Upper lobe of left lung (tissue), 6 donors: ENCODE results near the gene IL20RB. TPM values are rescaled to one million over a fixed set of nuclear protein-coding genes. Genes with fewer than 3 reads are reported as not detected.

Source experiments
- ATAC-seq, 2 donors: fragments of 200-7000 bp; cut with Tn5 transposase; one replicate each; pipeline ENCODE4 v1.9.1; 2022; ENCODE audit warnings: mild to moderate bottlenecking in 2 of 2, moderate library complexity in 2 of 2; ENCODE audit not compliant: low FRiP score in 2 of 2
- DNase-seq, 2 donors: peaks; one replicate each; pipeline ENCODE4 v3.0.0-alpha.2; 2019 to 2020
- H3K27ac ChIP-seq, 4 donors: fragments of 200-600 bp; sonication (generic); one replicate each; pipeline ENCODE4 v1.5.1; 2016 to 2019
- H3K27me3 ChIP-seq, 4 donors: fragments of 200-600 bp; sonication (generic); one replicate each; pipeline ENCODE4 v1.5.1; 2017 to 2019
- H3K36me3 ChIP-seq, 4 donors: fragments of 200-600 bp; sonication (generic); one replicate each; pipeline ENCODE4 v1.5.1; 2016 to 2019
- H3K4me1 ChIP-seq, 4 donors: fragments of 200-600 bp; sonication (generic); one replicate each; pipeline ENCODE4 v1.5.1; 2018 to 2019
- H3K4me3 ChIP-seq, 4 donors: fragments of 200-600 bp; sonication (generic); one replicate each; pipeline ENCODE4 v1.5.1; 2017 to 2019; ENCODE audit warnings: mild to moderate bottlenecking in 2 of 4, moderate library complexity in 1 of 4
- H3K9me3 ChIP-seq, 4 donors: fragments of 200-600 bp; sonication (generic); one replicate each; pipeline ENCODE4 v1.5.1; 2018 to 2019
- EP300 ChIP-seq, 4 donors: sonication (generic); formaldehyde crosslinking; IDR thresholded peaks; one replicate each; pipeline ENCODE4 v1.5.1; 2017; ENCODE audit warnings: antibody characterized with exemption in 4 of 4, control low read depth in 2 of 4
- POLR2A ChIP-seq, 4 donors: fragments of 450-650 bp; IDR thresholded peaks; one replicate each; pipeline ENCODE4 v1.5.1; 2016 to 2017; ENCODE audit warnings: antibody characterized with exemption in 4 of 4, mild to moderate bottlenecking in 2 of 4
- POLR2AphosphoS5 ChIP-seq, 2 donors: sonication (generic); formaldehyde crosslinking; IDR thresholded peaks; one replicate each; pipeline ENCODE4 v1.5.1; 2017; ENCODE audit warnings: antibody characterized with exemption in 2 of 2
- WGBS, 2 donors: methylation state at CpG; one replicate each; pipeline ENCODE4 v1.1.5; 2017 to 2018; 5-methylcytosine and 5-hydroxymethylcytosine counted together
- total RNA-seq, 6 donors: library from RNA; depleted of rRNA in 4 of 6; stranded (reverse); fragments of >200 nt in 4 of 6; gene quantifications; one replicate each; pipeline versions ENCODE4 v1.1.0 to v1.2.1, GENCODE V29; 2016 to 2021
- TF ChIP-seq, protein P1 (sequence below), 6 experiments: fragments of 450-650 bp in 4 of 6; fragments of 200-600 bp in 2 of 6; sonication (generic) in 2 of 6; IDR thresholded peaks; one replicate each; pipeline ENCODE4 v1.5.1; 2016 to 2019; ENCODE audit warnings: antibody characterized with exemption in 6 of 6
- donor health status: DM: no; HTN: no; CAD: no; lungs with moderate emphysema.
- donor health status: DM: no; HTN: yes; CAD: no; lungs with severe emphysema.

Gene IL20RB, protein sequence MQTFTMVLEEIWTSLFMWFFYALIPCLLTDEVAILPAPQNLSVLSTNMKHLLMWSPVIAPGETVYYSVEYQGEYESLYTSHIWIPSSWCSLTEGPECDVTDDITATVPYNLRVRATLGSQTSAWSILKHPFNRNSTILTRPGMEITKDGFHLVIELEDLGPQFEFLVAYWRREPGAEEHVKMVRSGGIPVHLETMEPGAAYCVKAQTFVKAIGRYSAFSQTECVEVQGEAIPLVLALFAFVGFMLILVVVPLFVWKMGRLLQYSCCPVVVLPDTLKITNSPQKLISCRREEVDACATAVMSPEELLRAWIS
- total RNA-seq, result 10 to 100 TPM in 1 of 6 donors, 1 to 10 TPM in 3, under 1 TPM in 2; 0.80 to 22.9 (median 1.1) TPM

DNA sequence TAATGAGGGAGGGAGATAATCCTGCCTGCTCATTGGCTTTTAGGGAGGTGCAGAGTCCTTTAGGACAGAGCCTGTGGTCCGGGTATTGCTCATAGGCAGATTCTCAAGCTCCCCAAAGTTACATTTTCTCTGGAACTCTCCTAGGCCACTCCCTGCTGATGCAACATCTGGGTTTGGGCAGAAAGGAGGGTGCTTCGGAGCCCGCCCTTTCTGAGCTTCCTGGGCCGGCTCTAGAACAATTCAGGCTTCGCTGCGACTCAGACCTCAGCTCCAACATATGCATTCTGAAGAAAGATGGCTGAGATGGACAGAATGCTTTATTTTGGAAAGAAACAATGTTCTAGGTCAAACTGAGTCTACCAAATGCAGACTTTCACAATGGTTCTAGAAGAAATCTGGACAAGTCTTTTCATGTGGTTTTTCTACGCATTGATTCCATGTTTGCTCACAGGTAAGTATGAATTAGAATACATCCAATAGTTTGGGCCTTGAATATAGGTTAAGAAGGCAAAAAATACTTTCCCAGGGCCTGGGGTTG, at the start of gene IL20RB:
Gene IL20RB, plus strand, starts transcription at position 233 of the 538 bp plus-strand sequence. Its CDS starts 131 bp downstream, at position 364.
- Histone ChIP-seq H3K4me3 (no peak within 1 kb of the TSS), H3K4me1 (peaks cover 0 to 10% (median 7%) of the 10 kb centered on the region in 4 donors), H3K27me3 (no peaks in the 10 kb centered on the region), H3K9me3 (no peaks in the 10 kb centered on the region), H3K27ac (no peak within 1 kb of the TSS), H3K36me3 (no peaks in the 10 kb centered on the region)
- DNase-seq, result no peak
- WGBS, 2 donors, result 82 to 87% methylated on average over 7 of the region's 7 CpGs
- peak in 1 of 2 donors; percentile 89 for ATAC-seq
- TF ChIP-seq EP300 (IDR thresholded peaks at IDR 0.05) (no peak), POLR2AphosphoS5 (IDR thresholded peaks at IDR 0.05) (no peak), POLR2A (IDR thresholded peaks at IDR 0.05) (no peak)
- TF ChIP-seq, protein P1, sequence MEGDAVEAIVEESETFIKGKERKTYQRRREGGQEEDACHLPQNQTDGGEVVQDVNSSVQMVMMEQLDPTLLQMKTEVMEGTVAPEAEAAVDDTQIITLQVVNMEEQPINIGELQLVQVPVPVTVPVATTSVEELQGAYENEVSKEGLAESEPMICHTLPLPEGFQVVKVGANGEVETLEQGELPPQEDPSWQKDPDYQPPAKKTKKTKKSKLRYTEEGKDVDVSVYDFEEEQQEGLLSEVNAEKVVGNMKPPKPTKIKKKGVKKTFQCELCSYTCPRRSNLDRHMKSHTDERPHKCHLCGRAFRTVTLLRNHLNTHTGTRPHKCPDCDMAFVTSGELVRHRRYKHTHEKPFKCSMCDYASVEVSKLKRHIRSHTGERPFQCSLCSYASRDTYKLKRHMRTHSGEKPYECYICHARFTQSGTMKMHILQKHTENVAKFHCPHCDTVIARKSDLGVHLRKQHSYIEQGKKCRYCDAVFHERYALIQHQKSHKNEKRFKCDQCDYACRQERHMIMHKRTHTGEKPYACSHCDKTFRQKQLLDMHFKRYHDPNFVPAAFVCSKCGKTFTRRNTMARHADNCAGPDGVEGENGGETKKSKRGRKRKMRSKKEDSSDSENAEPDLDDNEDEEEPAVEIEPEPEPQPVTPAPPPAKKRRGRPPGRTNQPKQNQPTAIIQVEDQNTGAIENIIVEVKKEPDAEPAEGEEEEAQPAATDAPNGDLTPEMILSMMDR (IDR thresholded peaks at IDR 0.05), result no peak

DNA sequence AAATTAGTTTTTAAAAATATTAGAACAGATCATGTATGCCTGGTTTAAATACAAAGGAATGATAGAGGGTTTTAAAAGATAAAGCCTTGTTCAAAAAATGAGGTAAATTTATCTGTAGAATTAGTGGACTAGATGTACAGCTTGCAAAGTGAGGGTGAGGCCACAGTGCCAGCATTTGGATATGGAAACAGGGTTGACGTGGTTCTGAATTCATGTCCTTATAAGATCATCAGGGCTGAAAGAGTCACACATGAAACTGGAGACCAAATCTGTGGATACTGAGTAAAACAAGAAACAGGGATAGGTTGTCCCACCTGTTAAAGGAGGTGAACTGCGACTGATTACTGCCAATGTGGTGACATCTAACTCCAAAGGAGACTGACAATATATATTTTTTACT, 49.5 kb upstream of the IL20RB start:
- H3K4me3 ChIP-seq, result no peak overlapping the region
- WGBS, 2 donors, result 96 to 100% methylated on average over 2 of the region's 2 CpGs
- ATAC-seq, result no peak

DNA sequence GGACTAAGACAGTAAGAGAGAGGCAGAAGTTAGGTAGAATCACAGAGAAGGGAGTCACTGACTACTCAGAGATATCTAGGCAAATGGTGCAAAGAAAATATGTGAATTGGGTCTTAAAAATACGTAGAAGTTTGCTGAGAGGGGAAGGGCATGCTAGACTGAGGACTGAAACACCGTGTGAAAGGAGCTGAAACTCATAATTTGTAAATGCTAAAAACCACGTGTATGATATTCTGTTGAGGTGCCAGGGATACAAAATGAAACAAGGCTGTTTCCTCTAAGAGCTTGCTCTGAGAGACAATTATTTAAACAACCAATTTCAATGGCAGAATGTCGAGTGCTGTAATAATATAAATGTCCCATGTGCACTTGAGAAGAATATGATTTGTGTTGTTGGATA, 48.6 kb upstream of the IL20RB start:
- Histone ChIP-seq H3K27me3 (no peaks in the 10 kb centered on the region), H3K27ac (peak overlapping the region in 1 of 4 donors; percentile 32), H3K4me3 (no peak overlapping the region), H3K9me3 (peaks cover 3 to 7% (median 3%) of the 10 kb centered on the region in 4 donors), H3K4me1 (peaks cover 11 to 35% (median 24%) of the 10 kb centered on the region in 4 donors), H3K36me3 (peaks cover 0 to 8% (median 0%) of the 10 kb centered on the region in 4 donors)
- ATAC-seq (no peak), DNase-seq (no peak)
- WGBS, 2 donors, result 32 to 44% methylated on average over 4 of the region's 4 CpGs
- TF ChIP-seq POLR2A (IDR thresholded peaks at IDR 0.05) (no peak), POLR2AphosphoS5 (IDR thresholded peaks at IDR 0.05) (no peak), EP300 (IDR thresholded peaks at IDR 0.05) (no peak)
- TF ChIP-seq, protein P1 (IDR thresholded peaks at IDR 0.05), result no peak

More for the DNA sequence above, 49.5 kb upstream of the IL20RB start:
- no peak for TF ChIP-seq POLR2A (IDR thresholded peaks at IDR 0.05)
- TF ChIP-seq POLR2AphosphoS5 (IDR thresholded peaks at IDR 0.05), result no peak
- TF ChIP-seq EP300 (IDR thresholded peaks at IDR 0.05), result no peak
- TF ChIP-seq, protein P1 (IDR thresholded peaks at IDR 0.05), result no peak
- Histone ChIP-seq H3K27ac (no peak overlapping the region), H3K4me1 (peaks cover 11 to 32% (median 24%) of the 10 kb centered on the region in 4 donors), H3K27me3 (no peaks in the 10 kb centered on the region), H3K9me3 (peaks cover 6 to 14% (median 10%) of the 10 kb centered on the region in 4 donors), H3K36me3 (peaks cover 0 to 6% (median 0%) of the 10 kb centered on the region in 4 donors)
- DNase-seq, result no peak

DNA sequence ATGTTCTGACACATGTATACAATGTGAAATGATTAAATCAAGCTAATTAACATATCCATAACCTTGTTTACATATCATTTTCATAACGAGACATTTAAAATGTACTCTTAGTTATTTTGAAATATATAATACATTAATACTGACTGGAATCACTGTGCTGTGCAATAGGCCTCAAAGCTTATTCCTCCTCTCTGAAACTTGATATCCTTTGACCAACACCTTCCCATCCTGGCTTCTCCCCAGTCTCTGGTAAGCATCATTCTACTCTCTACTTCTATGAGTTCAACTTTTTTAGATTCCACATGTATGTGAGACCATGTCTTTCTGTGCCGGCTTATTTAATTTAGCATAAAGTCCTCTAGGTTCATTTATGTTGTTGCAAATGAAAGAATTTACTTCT, 47.1 kb upstream of the IL20RB start:
- TF ChIP-seq EP300 (IDR thresholded peaks at IDR 0.05), result no peak
- TF ChIP-seq, protein P1 (IDR thresholded peaks at IDR 0.05), result no peak
- peaks cover 11 to 36% (median 26%) of the 10 kb centered on the region in 4 donors for H3K4me1 ChIP-seq

More for the DNA sequence above, 47.1 kb upstream of the IL20RB start:
- Histone ChIP-seq H3K9me3 (no peaks in the 10 kb centered on the region), H3K27me3 (no peaks in the 10 kb centered on the region), H3K27ac (no peak overlapping the region), H3K36me3 (peaks cover 0 to 8% (median 0%) of the 10 kb centered on the region in 4 donors), H3K4me3 (no peak overlapping the region)
- WGBS, 2 donors, result 87 to 97% methylated on average over 2 of the region's 2 CpGs
- DNase-seq (no peak), ATAC-seq (no peak)
